IPS-NIHi11 (cell line): ENCODE measurements around the gene TPD52L1.

Experiments
- DNase-seq: peaks from one replicate; pipeline ENCODE4 v3.0.0; 2012; ENCODE audit warnings: mixed read lengths, low spot score

TPD52L1 gene

GRCh38 chr6:125245523-125246264, 92.1 kb downstream of the TPD52L1 start:
- peak; percentile 40 for DNase-seq

GRCh38 chr6:125246566-125246965, 93.0 kb downstream of the TPD52L1 start:
- no peak for DNase-seq

DNA sequence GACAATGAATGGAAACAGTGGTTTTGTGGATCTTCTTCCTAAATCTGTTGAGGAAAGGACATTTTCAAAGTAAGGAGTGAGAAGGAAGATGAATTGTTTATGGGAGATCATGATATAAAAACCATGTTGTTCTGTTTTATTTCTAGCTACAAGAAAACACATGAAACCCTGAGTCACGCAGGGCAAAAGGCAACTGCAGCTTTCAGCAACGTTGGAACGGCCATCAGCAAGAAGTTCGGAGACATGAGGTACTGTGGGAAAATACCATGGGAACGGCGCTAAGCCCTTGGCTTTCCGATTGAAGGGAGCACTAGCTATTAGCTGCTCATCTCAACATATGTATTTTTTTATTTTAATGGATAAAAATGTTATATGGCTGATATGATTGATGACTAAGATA, 94.6 kb downstream of the TPD52L1 start:
- no peak for DNase-seq

GRCh38 chr6:125250511-125250910, 96.9 kb downstream of the TPD52L1 start:
- DNase-seq: no peak

DNA sequence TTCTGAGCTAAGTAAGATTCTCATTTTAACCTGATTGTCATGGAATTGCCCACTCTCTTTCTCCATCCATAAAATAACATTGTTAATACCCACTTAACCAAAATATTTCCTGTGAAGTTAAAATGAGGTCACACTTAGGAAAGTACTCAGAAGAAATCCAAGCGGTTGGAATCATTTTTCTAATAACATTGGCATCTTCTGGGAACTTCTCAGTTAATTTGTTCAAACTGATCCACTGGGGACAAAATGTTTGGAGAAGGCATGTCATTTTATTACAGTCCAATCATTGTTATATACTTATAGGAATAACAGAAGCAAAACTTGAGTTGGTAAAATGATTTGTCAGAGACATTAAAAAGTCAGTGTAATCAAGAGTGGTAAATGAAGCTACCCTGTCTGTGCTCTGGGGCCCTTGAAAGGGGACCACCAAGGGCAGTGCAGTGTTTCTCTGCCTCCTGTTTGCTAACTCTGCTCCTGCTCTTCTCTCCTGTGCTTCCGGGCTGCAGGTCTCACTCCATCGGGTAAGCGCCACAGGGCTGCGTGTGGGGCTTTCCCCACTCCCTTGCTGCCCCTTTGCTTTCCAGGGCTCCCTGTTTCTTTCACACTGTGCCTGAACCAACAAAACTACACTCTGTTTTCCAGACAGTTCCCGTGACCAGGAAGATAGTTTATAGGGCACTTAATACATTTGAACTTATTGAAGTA, 98.1 kb downstream of the TPD52L1 start:
- peak; percentile 26 for DNase-seq

GRCh38 chr6:125252891-125253290, 99.3 kb downstream of the TPD52L1 start:
- no peak for DNase-seq

DNA sequence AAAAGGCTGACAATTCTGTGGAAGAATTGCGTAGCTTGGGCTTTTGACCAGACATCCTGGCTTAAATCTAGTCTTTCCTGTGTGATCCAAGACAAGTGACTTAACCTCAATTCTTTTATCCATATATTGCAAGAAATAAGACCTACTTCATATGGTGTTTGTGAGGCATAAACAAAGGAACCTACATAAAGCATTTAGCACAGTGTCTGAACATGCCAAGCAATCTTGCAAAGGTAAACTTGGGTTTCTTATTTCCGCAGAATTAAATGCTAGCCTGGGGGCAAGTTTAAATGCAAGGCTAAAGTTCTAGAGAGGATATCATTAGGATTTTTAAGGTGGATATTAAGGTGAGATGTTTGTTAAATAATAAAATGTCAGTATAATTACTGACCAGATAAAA, 100.3 kb downstream of the TPD52L1 start:
- no peak for DNase-seq

DNA sequence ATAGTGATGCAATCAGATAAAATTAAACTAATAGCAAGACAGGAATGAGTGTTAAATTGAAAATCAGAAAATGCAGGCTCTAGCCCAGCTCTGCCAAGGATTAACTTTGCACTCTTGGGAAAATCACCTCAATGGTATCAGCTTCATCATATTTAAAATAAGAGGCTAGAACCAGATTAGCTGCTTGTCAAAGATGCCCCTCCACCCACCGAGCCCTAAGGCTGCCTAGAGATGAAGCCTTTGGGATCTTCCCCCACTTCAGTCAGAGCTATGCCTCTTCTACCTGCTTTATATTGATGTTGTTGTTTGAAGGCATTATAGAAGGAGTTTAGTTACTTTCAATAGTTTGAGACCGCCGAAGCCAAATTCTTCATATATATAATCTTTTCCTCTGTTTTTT, 100.7 kb downstream of the TPD52L1 start:
- no peak for DNase-seq

GRCh38 chr6:125255201-125255600, 101.6 kb downstream of the TPD52L1 start:
- no peak for DNase-seq

GRCh38 chr6:125257351-125257750, 103.8 kb downstream of the TPD52L1 start:
- no peak for DNase-seq

- no peak for DNase-seq
Observed at GRCh38 chr6:125258651-125259353, 105.2 kb downstream of the TPD52L1 start.

DNA sequence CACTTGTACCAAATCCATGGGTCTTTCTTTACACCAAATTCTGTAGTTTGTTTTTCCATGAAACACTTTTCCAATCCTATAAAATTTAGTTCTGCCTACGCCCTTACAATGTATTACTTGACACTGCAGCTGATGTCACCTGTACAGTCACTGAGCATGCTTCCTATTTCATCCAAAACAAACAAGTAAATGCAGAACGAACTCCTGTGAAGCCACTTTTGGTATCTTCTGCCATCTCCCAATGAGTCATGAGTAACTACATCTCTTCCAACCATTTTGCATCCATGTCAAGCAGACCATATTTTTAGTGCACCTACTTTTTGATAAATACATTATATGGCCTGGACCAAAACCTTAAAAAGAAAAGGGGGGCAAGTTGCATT, 105.8 kb downstream of the TPD52L1 start:
- DNase-seq: no peak

- DNase-seq: no peak
Observed at GRCh38 chr6:125262016-125263013, 108.7 kb downstream of the TPD52L1 start.

GRCh38 chr6:125264476-125264875, 110.9 kb downstream of the TPD52L1 start:
- no peak for DNase-seq

- no peak for DNase-seq
Observed at GRCh38 chr6:125267806-125268523, 114.4 kb downstream of the TPD52L1 start.

- no peak for DNase-seq
Observed at GRCh38 chr6:125268765-125269164, 115.2 kb downstream of the TPD52L1 start.

- DNase-seq: no peak
Observed at GRCh38 chr6:125269328-125269985, 115.9 kb downstream of the TPD52L1 start.

DNA sequence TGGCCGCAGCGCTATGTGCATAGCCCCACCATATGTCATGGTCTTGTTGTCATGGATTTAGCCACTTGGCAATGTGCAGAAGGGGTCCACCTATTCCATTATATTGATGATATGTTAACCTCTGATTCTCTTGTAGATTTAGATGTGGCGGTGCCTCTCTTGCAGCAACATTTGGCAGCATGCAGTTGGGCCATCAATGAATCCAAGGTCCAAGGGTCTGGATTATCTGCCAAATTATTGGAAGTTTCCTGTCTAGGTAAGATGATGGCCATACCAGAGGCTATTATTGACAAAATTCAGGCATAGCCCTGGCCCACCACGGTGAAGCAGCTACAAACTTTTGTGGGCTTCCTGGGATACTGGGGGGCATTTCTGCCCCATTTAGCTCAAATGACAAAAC, 116.8 kb downstream of the TPD52L1 start:
- no peak for DNase-seq

DNA sequence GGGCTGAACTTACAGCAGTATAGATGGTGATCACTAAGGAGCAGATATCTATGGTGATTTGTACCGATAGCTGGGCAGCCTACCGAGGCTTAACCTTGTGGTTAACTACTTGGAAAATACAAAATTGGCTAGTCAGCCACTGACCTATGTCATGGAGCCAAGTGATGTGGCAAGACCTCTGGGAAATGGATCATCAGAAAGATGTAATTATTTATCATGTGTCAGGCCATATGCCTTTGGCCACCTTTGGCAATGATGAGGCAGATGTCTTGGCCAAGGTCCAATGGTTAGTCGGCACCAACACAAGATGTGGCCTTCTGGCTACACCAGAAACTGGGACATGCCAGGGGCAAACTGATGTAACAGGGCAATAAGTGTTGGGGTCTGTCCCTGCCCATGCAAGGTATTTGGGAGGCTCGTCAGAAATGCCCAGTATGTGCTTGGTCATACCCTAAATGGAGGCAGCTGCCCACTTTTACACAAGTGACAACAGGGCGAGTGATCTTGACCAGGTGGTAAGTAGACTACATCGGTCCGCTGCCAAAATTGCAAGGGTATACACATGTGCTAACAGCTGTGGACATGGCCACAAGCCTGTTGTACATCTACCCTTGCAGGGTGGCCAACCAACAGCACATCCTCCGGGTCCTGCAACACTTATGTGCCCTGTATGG, 118.0 kb downstream of the TPD52L1 start:
- DNase-seq: no peak

DNA sequence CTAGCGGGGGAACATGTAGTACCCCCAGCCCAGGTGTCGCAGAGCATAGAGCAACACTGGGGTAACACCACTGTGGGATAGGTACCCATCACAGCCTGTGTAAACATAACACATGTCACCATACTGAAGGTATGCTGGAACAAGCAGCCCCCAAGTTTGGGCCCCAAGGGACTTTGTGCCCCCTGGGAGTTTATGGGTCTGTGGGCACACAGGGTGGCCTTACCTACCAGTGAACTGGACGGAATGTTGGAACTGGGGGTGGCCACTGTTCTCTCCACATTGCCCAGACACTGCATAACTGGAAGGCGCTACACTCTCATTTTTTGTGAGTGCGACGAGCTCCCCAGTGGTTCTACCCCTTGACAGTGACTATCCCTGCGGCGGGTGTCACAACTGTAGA, 119.7 kb downstream of the TPD52L1 start:
- DNase-seq: no peak
